Lung (tissue), 12 donors: Measurements from ENCODE around the gene IRAK3. TPM values are rescaled to one million over a fixed set of nuclear protein-coding genes. Genes with fewer than 3 reads are reported as not detected.
"Not testable (repeated sequence)": the region's sequence is repeated elsewhere in the genome, so short reads cannot be mapped to it uniquely, and the experiment has no call there.

Experiments used
- ATAC-seq: fragments of 200-7000 bp; cut with Tn5 transposase; one replicate; pipeline ENCODE4 v1.9.1; 2020; ENCODE audit warnings: moderate number of reproducible peaks; ENCODE audit not compliant: insufficient read depth, low FRiP score
- DNase-seq, 3 donors: peaks; one replicate each; pipeline ENCODE4 v3.0.0-alpha.2; 2013 to 2017
- H3K27ac ChIP-seq, 2 donors: one replicate each; pipeline ENCODE4 v1.5.1; 2013; ENCODE audit warnings: mild to moderate bottlenecking in 2 of 2, moderate library complexity in 2 of 2, control low read depth in 1 of 2, inconsistent platforms in 1 of 2, low read depth in 1 of 2, low read length in 1 of 2
- H3K27me3 ChIP-seq, 3 donors: one replicate each; pipeline ENCODE4 v1.5.1; 2013; ENCODE audit warnings: low read length in 2 of 3; ENCODE audit not compliant: control insufficient read depth in 3 of 3, insufficient read depth in 3 of 3
- H3K36me3 ChIP-seq, 4 donors: one replicate each; pipeline ENCODE4 v1.5.1; 2013; ENCODE audit warnings: low read length in 4 of 4, mild to moderate bottlenecking in 1 of 4, moderate library complexity in 1 of 4; ENCODE audit not compliant: control insufficient read depth in 4 of 4, insufficient read depth in 4 of 4
- H3K4me1 ChIP-seq, 5 donors: one replicate each; pipeline ENCODE4 v1.5.1; 2013; ENCODE audit warnings: low read length in 5 of 5, mild to moderate bottlenecking in 2 of 5, moderate library complexity in 1 of 5; ENCODE audit not compliant: control insufficient read depth in 5 of 5, insufficient read depth in 5 of 5
- H3K4me3 ChIP-seq: one replicate; pipeline ENCODE4 v1.5.1; 2013; ENCODE audit warnings: mild to moderate bottlenecking, control low read depth, moderate library complexity
- H3K9ac ChIP-seq, 2 donors: one replicate each; pipeline ENCODE4 v1.5.1; 2013; ENCODE audit warnings: low read length in 2 of 2, control low read depth in 1 of 2; ENCODE audit not compliant: insufficient read depth in 1 of 2
- H3K9me3 ChIP-seq, 4 donors: one replicate each; pipeline ENCODE4 v1.5.1; 2013; ENCODE audit warnings: low read length in 3 of 4, mild to moderate bottlenecking in 1 of 4, moderate library complexity in 1 of 4; ENCODE audit not compliant: control insufficient read depth in 4 of 4, insufficient read depth in 3 of 4
- CTCF ChIP-seq: IDR thresholded peaks from 2 replicates; pipeline ENCODE4 v1.5.1; 2012; ENCODE audit warnings: mild to moderate bottlenecking; ENCODE audit errors: control extremely low read depth, extremely low read depth
- WGBS, 2 donors: extraction: QIAGEN DNeasy Blood & Tissue Kit; methylation state at CpG; one replicate each; pipeline ENCODE4 v1.1.7; 2013; 5-methylcytosine and 5-hydroxymethylcytosine counted together
- polyA plus RNA-seq, 2 donors: library from polyadenylated mRNA; stranded (reverse); fragments of 200-250 nt; gene quantifications; one replicate each; pipeline ENCODE4 v1.2.1, GENCODE V29; 2013
- total RNA-seq, 2 donors: library from RNA; depleted of rRNA in 1 of 2; stranded (reverse); fragments of >200 nt in 1 of 2; gene quantifications; one replicate each; pipeline ENCODE4 v1.2.1, GENCODE V29; 2014 to 2021
- donor health status: control.
- donor health status: control.
- donor health status: Bipolar disorder and iron deficiency.
- donor health status: healthy.
- donor health status: DM: yes; HTN: yes; CAD: no.

IRAK3 gene
- total and polyA plus RNA-seq, 4 donors = 7.8 to 77.2 (median 51.2) TPM

- Histone ChIP-seq H3K36me3 (peaks cover 0 to 8% (median 2%) of the 10 kb centered on the region in 4 donors), H3K27ac (peak within 1 kb of the TSS; percentile 96 to 99), H3K27me3 (no peaks in the 10 kb centered on the region), H3K4me1 (peaks cover 0 to 12% (median 5%) of the 10 kb centered on the region in 5 donors), H3K9me3 (peaks cover 0 to 2% (median 0%) of the 10 kb centered on the region in 4 donors), H3K4me3 (peak within 1 kb of the TSS; percentile 68), H3K9ac (peak within 1 kb of the TSS; percentile 80 to 85)
- DNase-seq (peak; percentile 94 to 96 (median 95)), ATAC-seq (peak; percentile 97)
- TF ChIP-seq CTCF = no peak
- WGBS, 2 donors = 0% methylated on average over 65 to 67 of the region's 67 CpGs
Observed at GRCh38 chr12:66169221-66170170, 19.5 kb upstream of the IRAK3 start, which contains the start of gene TMBIM4. TMBIM4 (minus strand) TSS chr12:66169996; CDS start chr12:66169951, 45 bp downstream.

GRCh38 chr12:66170606-66171005 is 18.4 kb upstream of the IRAK3 start:
- Histone ChIP-seq H3K36me3 (peaks cover 0 to 4% (median 2%) of the 10 kb centered on the region in 4 donors), H3K9me3 (no peaks in the 10 kb centered on the region), H3K9ac (no peak overlapping the region), H3K4me1 (peaks cover 3 to 15% (median 5%) of the 10 kb centered on the region in 5 donors), H3K4me3 (no peak overlapping the region), H3K27me3 (no peaks in the 10 kb centered on the region), H3K27ac (peak overlapping the region; percentile 96 to 99)
- TF ChIP-seq CTCF = no peak
- ATAC-seq = no peak
- no peak for DNase-seq
- WGBS, 2 donors = 96% methylated on average over 3 of the region's 3 CpGs

GRCh38 chr12:66174391-66175325 is 14.4 kb upstream of the IRAK3 start:
- not testable (repeated sequence) for H3K4me3 ChIP-seq, DNase-seq, H3K9ac ChIP-seq, ATAC-seq, H3K36me3 ChIP-seq, H3K27me3 ChIP-seq, H3K9me3 ChIP-seq, H3K27ac ChIP-seq
- 96% methylated on average over 35 to 54 of the region's 54 CpGs for WGBS, 2 donors
- H3K4me1 ChIP-seq = peaks cover 0 to 25% (median 3%) of the 10 kb centered on the region in 5 donors
